Measurements from ENCODE around the gene LAG3. TPM values are rescaled to one million over a fixed set of nuclear protein-coding genes. Genes with fewer than 3 reads are reported as not detected.

LAG3 gene
- polyA plus RNA-seq, 4 donors: 0.67 to 5.9 (median 1.3) TPM

- DNase-seq: no peak
- Histone ChIP-seq H3K4me3 (ENCODE audit: low read depth in 1 of 3, low read length in 3 of 3) (no peak overlapping the region), H3K36me3 (ENCODE audit: control insufficient read depth in 3 of 3, insufficient read depth in 2 of 3, low read depth in 1 of 3, low read length in 3 of 3) (peaks cover 0 to 6% (median 0%) of the 10 kb centered on the region in 3 donors), H3K9me3 (ENCODE audit: control insufficient read depth in 2 of 2, insufficient read depth in 1 of 2, low read depth in 1 of 2, low read length in 1 of 2) (no peaks in the 10 kb centered on the region), H3K27ac (ENCODE audit: low read depth in 1 of 3, low read length in 2 of 3) (no peak overlapping the region), H3K27me3 (ENCODE audit: control insufficient read depth in 3 of 3, insufficient read depth in 3 of 3, low read length in 3 of 3) (peaks cover 0 to 45% (median 0%) of the 10 kb centered on the region in 3 donors), H3K4me1 (ENCODE audit: control insufficient read depth in 3 of 3, insufficient read depth in 2 of 3, low read depth in 1 of 3, low read length in 2 of 3) (peaks cover 0 to 18% (median 0%) of the 10 kb centered on the region in 3 donors)
- FAIRE-seq: no peak
- 72 to 76% (median 75%) methylated on average over 10 of the region's 10 CpGs for WGBS, 3 donors
Measured at GRCh38 chr12:6818222-6818621, 45.9 kb downstream of the LAG3 start.

GRCh38 chr12:6818645-6819044, 46.3 kb downstream of the LAG3 start:
- H3K27ac ChIP-seq (ENCODE audit: low read depth in 1 of 3, low read length in 2 of 3): no peak overlapping the region
- 75 to 89% (median 87%) methylated on average over 3 to 5 of the region's 5 CpGs for WGBS, 3 donors
- H3K27me3 ChIP-seq (ENCODE audit: control insufficient read depth in 3 of 3, insufficient read depth in 3 of 3, low read length in 3 of 3): peaks cover 0 to 49% (median 0%) of the 10 kb centered on the region in 3 donors
- H3K9me3 ChIP-seq (ENCODE audit: control insufficient read depth in 2 of 2, insufficient read depth in 1 of 2, low read depth in 1 of 2, low read length in 1 of 2): no peaks in the 10 kb centered on the region
- peaks cover 0 to 18% (median 0%) of the 10 kb centered on the region in 3 donors for H3K4me1 ChIP-seq (ENCODE audit: control insufficient read depth in 3 of 3, insufficient read depth in 2 of 3, low read depth in 1 of 3, low read length in 2 of 3)
- no peak overlapping the region for H3K4me3 ChIP-seq (ENCODE audit: low read depth in 1 of 3, low read length in 3 of 3)
- no peak for FAIRE-seq
- DNase-seq: no peak
- peaks cover 0 to 6% (median 0%) of the 10 kb centered on the region in 3 donors for H3K36me3 ChIP-seq (ENCODE audit: control insufficient read depth in 3 of 3, insufficient read depth in 2 of 3, low read depth in 1 of 3, low read length in 3 of 3)

- no peak overlapping the region for H3K27ac ChIP-seq (ENCODE audit: low read depth in 1 of 3, low read length in 2 of 3)
- WGBS, 3 donors: 84 to 87% (median 85%) methylated on average over 12 to 13 of the region's 13 CpGs
- peaks cover 0 to 6% (median 0%) of the 10 kb centered on the region in 3 donors for H3K36me3 ChIP-seq (ENCODE audit: control insufficient read depth in 3 of 3, insufficient read depth in 2 of 3, low read depth in 1 of 3, low read length in 3 of 3)
- no peak overlapping the region for H3K4me3 ChIP-seq (ENCODE audit: low read depth in 1 of 3, low read length in 3 of 3)
- H3K4me1 ChIP-seq (ENCODE audit: control insufficient read depth in 3 of 3, insufficient read depth in 2 of 3, low read depth in 1 of 3, low read length in 2 of 3): peaks cover 0 to 18% (median 0%) of the 10 kb centered on the region in 3 donors
- peaks cover 0 to 53% (median 2%) of the 10 kb centered on the region in 3 donors for H3K27me3 ChIP-seq (ENCODE audit: control insufficient read depth in 3 of 3, insufficient read depth in 3 of 3, low read length in 3 of 3)
- DNase-seq: no peak
- no peaks in the 10 kb centered on the region for H3K9me3 ChIP-seq (ENCODE audit: control insufficient read depth in 2 of 2, insufficient read depth in 1 of 2, low read depth in 1 of 2, low read length in 1 of 2)
- no peak for FAIRE-seq
Measured at GRCh38 chr12:6819106-6820030, 47.0 kb downstream of the LAG3 start.

- Histone ChIP-seq H3K36me3 (ENCODE audit: control insufficient read depth in 3 of 3, insufficient read depth in 2 of 3, low read depth in 1 of 3, low read length in 3 of 3) (peaks cover 0 to 3% (median 0%) of the 10 kb centered on the region in 3 donors), H3K27me3 (ENCODE audit: control insufficient read depth in 3 of 3, insufficient read depth in 3 of 3, low read length in 3 of 3) (peaks cover 0 to 53% (median 2%) of the 10 kb centered on the region in 3 donors), H3K4me1 (ENCODE audit: control insufficient read depth in 3 of 3, insufficient read depth in 2 of 3, low read depth in 1 of 3, low read length in 2 of 3) (peaks cover 0 to 21% (median 0%) of the 10 kb centered on the region in 3 donors), H3K4me3 (ENCODE audit: low read depth in 1 of 3, low read length in 3 of 3) (no peak overlapping the region), H3K9me3 (ENCODE audit: control insufficient read depth in 2 of 2, insufficient read depth in 1 of 2, low read depth in 1 of 2, low read length in 1 of 2) (no peaks in the 10 kb centered on the region), H3K27ac (ENCODE audit: low read depth in 1 of 3, low read length in 2 of 3) (no peak overlapping the region)
- WGBS, 3 donors: 70 to 86% (median 75%) methylated on average over 5 of the region's 5 CpGs
- no peak for DNase-seq
- FAIRE-seq: no peak
Measured at GRCh38 chr12:6820166-6820565, 47.8 kb downstream of the LAG3 start.

GRCh38 chr12:6821591-6822425, 49.5 kb downstream of the LAG3 start, which contains the start of gene GPR162:
TSS of gene GPR162 (plus strand) at chr12:6821821. CDS start at chr12:6823899, 2,078 bp downstream.
- WGBS, 3 donors: 1 to 5% (median 2%) methylated on average over 10 to 28 of the region's 28 CpGs
- Histone ChIP-seq H3K27ac (ENCODE audit: low read depth in 1 of 3, low read length in 2 of 3) (peak within 1 kb of the TSS in 2 of 3 donors; percentile 13 to 59), H3K4me1 (ENCODE audit: control insufficient read depth in 3 of 3, insufficient read depth in 2 of 3, low read depth in 1 of 3, low read length in 2 of 3) (peaks cover 0 to 24% (median 0%) of the 10 kb centered on the region in 3 donors), H3K4me3 (ENCODE audit: low read depth in 1 of 3, low read length in 3 of 3) (peak within 1 kb of the TSS in 2 of 3 donors; percentile 2 to 39), H3K36me3 (ENCODE audit: control insufficient read depth in 3 of 3, insufficient read depth in 2 of 3, low read depth in 1 of 3, low read length in 3 of 3) (peaks cover 0 to 8% (median 0%) of the 10 kb centered on the region in 3 donors), H3K27me3 (ENCODE audit: control insufficient read depth in 3 of 3, insufficient read depth in 3 of 3, low read length in 3 of 3) (peaks cover 0 to 65% (median 2%) of the 10 kb centered on the region in 3 donors), H3K9me3 (ENCODE audit: control insufficient read depth in 2 of 2, insufficient read depth in 1 of 2, low read depth in 1 of 2, low read length in 1 of 2) (no peaks in the 10 kb centered on the region)
- FAIRE-seq: no peak
- peak in 1 of 2 donors; percentile 66 for DNase-seq

GRCh38 chr12:6822426-6823135, 50.3 kb downstream of the LAG3 start:
- peaks cover 0 to 65% (median 2%) of the 10 kb centered on the region in 3 donors for H3K27me3 ChIP-seq (ENCODE audit: control insufficient read depth in 3 of 3, insufficient read depth in 3 of 3, low read length in 3 of 3)
- H3K4me3 ChIP-seq (ENCODE audit: low read depth in 1 of 3, low read length in 3 of 3): no peak overlapping the region
- no peaks in the 10 kb centered on the region for H3K9me3 ChIP-seq (ENCODE audit: control insufficient read depth in 2 of 2, insufficient read depth in 1 of 2, low read depth in 1 of 2, low read length in 1 of 2)
- WGBS, 3 donors: 48 to 63% (median 62%) methylated on average over 7 of the region's 7 CpGs
- FAIRE-seq: no peak
- peaks cover 0 to 4% (median 0%) of the 10 kb centered on the region in 3 donors for H3K36me3 ChIP-seq (ENCODE audit: control insufficient read depth in 3 of 3, insufficient read depth in 2 of 3, low read depth in 1 of 3, low read length in 3 of 3)
- no peak overlapping the region for H3K27ac ChIP-seq (ENCODE audit: low read depth in 1 of 3, low read length in 2 of 3)
- DNase-seq: no peak
- H3K4me1 ChIP-seq (ENCODE audit: control insufficient read depth in 3 of 3, insufficient read depth in 2 of 3, low read depth in 1 of 3, low read length in 2 of 3): peaks cover 0 to 31% (median 0%) of the 10 kb centered on the region in 3 donors

- Histone ChIP-seq H3K27me3 (ENCODE audit: control insufficient read depth in 3 of 3, insufficient read depth in 3 of 3, low read length in 3 of 3) (peaks cover 0 to 65% (median 2%) of the 10 kb centered on the region in 3 donors), H3K36me3 (ENCODE audit: control insufficient read depth in 3 of 3, insufficient read depth in 2 of 3, low read depth in 1 of 3, low read length in 3 of 3) (peaks cover 0 to 4% (median 0%) of the 10 kb centered on the region in 3 donors), H3K4me3 (ENCODE audit: low read depth in 1 of 3, low read length in 3 of 3) (no peak overlapping the region), H3K9me3 (ENCODE audit: control insufficient read depth in 2 of 2, insufficient read depth in 1 of 2, low read depth in 1 of 2, low read length in 1 of 2) (no peaks in the 10 kb centered on the region), H3K4me1 (ENCODE audit: control insufficient read depth in 3 of 3, insufficient read depth in 2 of 3, low read depth in 1 of 3, low read length in 2 of 3) (peaks cover 0 to 32% (median 4%) of the 10 kb centered on the region in 3 donors), H3K27ac (ENCODE audit: low read depth in 1 of 3, low read length in 2 of 3) (no peak overlapping the region)
- FAIRE-seq: no peak
- 54 to 77% (median 59%) methylated on average over 12 of the region's 12 CpGs for WGBS, 3 donors
- no peak for DNase-seq
Measured at GRCh38 chr12:6823182-6824084, 51.1 kb downstream of the LAG3 start.

Measured in small intestine (tissue), 7 donors.